HepG2 (cell line): ENCODE data around the gene MEGF6. TPM values are rescaled to one million over a fixed set of nuclear protein-coding genes. Genes with fewer than 3 reads are reported as not detected.

Experiments used
- ATAC-seq: fragments of 200-7000 bp; cut with Tn5 transposase; 3 replicates; pipeline ENCODE4 v1.9.1; 2020; ENCODE audit warnings: mild to moderate bottlenecking, moderate library complexity
- BruUV-seq: library from RNA; stranded (reverse); fragments of 400-500 nt; replicated peaks from 2 replicates; lab custom pipeline; 2021; lab: Mats Ljungman, UMichigan
- CTCF ChIA-PET: fragments of 300-600 bp; formaldehyde crosslinking; extraction: SDS; loops from one replicate; lab custom pipeline; 2021; ENCODE audit warnings: low total read pairs, inconsistent platforms, low intra/inter-chr PET ratio; lab: Yijun Ruan, JAX
- POLR2A ChIA-PET: fragments of 350-600 bp; sonication (Branson Sonifier 250); formaldehyde crosslinking; loops from one replicate; lab custom pipeline; 2020; ENCODE audit warnings: antibody characterized with exemption, inconsistent platforms; lab: Yijun Ruan, JAX
- DNase-seq: peaks from one replicate; pipeline ENCODE4 v3.0.0-alpha.2; 2015; ENCODE audit warnings: low spot score
- FAIRE-seq: peaks from 3 replicates; lab custom pipeline; 2011; peaks lifted over from hg19 to GRCh38; lab: Jason Lieb, UNC
- H2AFZ ChIP-seq: one replicate; pipeline ENCODE4 v1.6.1; 2011; ENCODE audit warnings: low read length, inconsistent platforms
- H3K27ac ChIP-seq: fragments of 300-600 bp; 3 replicates; pipeline ENCODE4 v1.8.0; 2011; ENCODE audit warnings: mixed run types, mild to moderate bottlenecking, mixed read lengths, low read length, inconsistent platforms; ENCODE audit not compliant: insufficient read depth; ENCODE audit errors: extremely low read length
- H3K27me3 ChIP-seq, 2 experiments: fragments of 200-600 bp in 1 of 2; 2 replicates in 1 of 2; 3 replicates in 1 of 2; pipeline versions ENCODE4 v1.6.0 to v1.8.0; 2011; ENCODE audit warnings: low read length in 2 of 2, mild to moderate bottlenecking in 2 of 2, moderate library complexity in 2 of 2, inconsistent platforms in 1 of 2; ENCODE audit not compliant: insufficient read depth in 2 of 2, control insufficient read depth in 1 of 2
- H3K36me3 ChIP-seq, 2 experiments: fragments of 200-600 bp in 1 of 2; replicated peaks in 1 of 2; 2 replicates in 1 of 2; 3 replicates in 1 of 2; pipeline versions ENCODE4 v1.5.1 to v1.8.0; 2011; ENCODE audit warnings: low read length in 2 of 2, inconsistent platforms in 1 of 2; ENCODE audit not compliant: insufficient read depth in 2 of 2, control insufficient read depth in 1 of 2
- H3K4me1 ChIP-seq: 2 replicates; pipeline ENCODE4 v1.5.1; 2012; ENCODE audit warnings: low read length, inconsistent platforms; ENCODE audit not compliant: insufficient read depth
- H3K4me2 ChIP-seq: 2 replicates; pipeline ENCODE4 v1.6.0; 2011; ENCODE audit warnings: low read depth, low read length, inconsistent platforms
- H3K4me3 ChIP-seq, 3 experiments: fragments of 200-600 bp in 1 of 3; sonication (generic), shearing (Covaris generic) in 1 of 3; replicated peaks in 1 of 3; 2 replicates each; pipeline ENCODE4 v1.5.1; 2011 to 2016; ENCODE audit warnings: low read length in 3 of 3, inconsistent platforms in 2 of 3, low read depth in 2 of 3, mild to moderate bottlenecking in 2 of 3, control low read depth in 1 of 3, mixed read lengths in 1 of 3; ENCODE audit not compliant: insufficient read depth in 1 of 3
- H3K79me2 ChIP-seq: one replicate; pipeline ENCODE4 v1.6.1; 2011; ENCODE audit warnings: low read length, inconsistent platforms; ENCODE audit not compliant: insufficient read depth
- H3K9ac ChIP-seq: 2 replicates; pipeline ENCODE4 v1.6.0; 2011; ENCODE audit warnings: mild to moderate bottlenecking, low read depth, low read length, inconsistent platforms; ENCODE audit not compliant: insufficient read depth
- H3K9me3 ChIP-seq: 2 replicates; pipeline ENCODE4 v1.5.1; 2012; ENCODE audit warnings: mild to moderate bottlenecking, low read length
- H4K20me1 ChIP-seq: 2 replicates; pipeline ENCODE4 v1.6.0; 2011; ENCODE audit warnings: inconsistent platforms, mild to moderate bottlenecking, low read length, moderate library complexity; ENCODE audit not compliant: insufficient read depth
- AGO2 ChIP-seq: fragments of 200-400 bp; formaldehyde crosslinking; optimal IDR thresholded peaks from 2 replicates; pipeline ENCODE3; 2017; ENCODE audit warnings: mild to moderate bottlenecking, low read depth, low read length, moderate library complexity
- GABPB1 ChIP-seq: IDR thresholded peaks from 2 replicates; pipeline ENCODE4 v1.6.1; 2016; ENCODE audit warnings: mild to moderate bottlenecking, missing genetic modification reagents, moderate library complexity, missing compliant biosample characterization
- GATAD2A ChIP-seq: IDR thresholded peaks from 2 replicates; pipeline ENCODE4 v1.6.1; 2016
- KAT7 ChIP-seq: IDR thresholded peaks from 2 replicates; pipeline ENCODE4 v1.6.1; 2018; ENCODE audit warnings: borderline replicate concordance, missing compliant biosample characterization
- NPAS2 ChIP-seq: sonication (generic); formaldehyde crosslinking; IDR thresholded peaks from 2 replicates; pipeline ENCODE4 v1.8.0; 2022; ENCODE audit warnings: mild to moderate bottlenecking, missing genetic modification reagents, borderline replicate concordance
- RBFOX2 ChIP-seq: fragments of 200-400 bp; formaldehyde crosslinking; IDR thresholded peaks from 2 replicates; pipeline ENCODE4 v1.6.1; 2017; ENCODE audit warnings: low read depth, mild to moderate bottlenecking, low read length
- TARDBP ChIP-seq: sonication (generic); formaldehyde crosslinking; IDR thresholded peaks from 2 replicates; pipeline ENCODE4 v1.8.0; 2022; ENCODE audit warnings: mild to moderate bottlenecking, missing genetic modification reagents
- ZFP41 ChIP-seq: sonication (generic); formaldehyde crosslinking; IDR thresholded peaks from 2 replicates; pipeline ENCODE4 v1.4.0; 2020; ENCODE audit warnings: mild to moderate bottlenecking, missing genetic modification reagents, borderline replicate concordance
- ZNF441 ChIP-seq: sonication (generic); formaldehyde crosslinking; IDR thresholded peaks from 2 replicates; pipeline ENCODE4 v1.7.0; 2021; ENCODE audit warnings: missing genetic modification reagents, borderline replicate concordance
- ZZZ3 ChIP-seq: sonication (generic); formaldehyde crosslinking; IDR thresholded peaks from 2 replicates; pipeline ENCODE4 v1.4.0; 2020; ENCODE audit warnings: missing genetic modification reagents, mild to moderate bottlenecking, borderline replicate concordance
- WGBS: methylation state at CpG from one replicate; pipeline ENCODE4 v1.1.6; 2017; ENCODE audit warnings: low lambda C conversion rate; 5-methylcytosine and 5-hydroxymethylcytosine counted together
- in situ Hi-C: cut with HindIII; loops from 2 replicates; pipeline ENCODE4 v1.10.0; 2017; ENCODE audit warnings: low pct_unique_long_range_greater_than_20kb; ENCODE audit not compliant: extremely low pct_ligation_motif_present
- intact Hi-C: fragments of 100-400 bp; cut with micrococcal nuclease; formaldehyde crosslinking; loops from one replicate; pipeline ENCODE4 v1.10.0; 2022; ENCODE audit not compliant: unreplicated experiment
- polyA plus RNA-seq, 8 experiments: library from polyadenylated mRNA; depleted of rRNA in 3 of 8; stranded (reverse) in 7 of 8; unstranded in 1 of 8; fragments of >200 nt; fragmentation: Illumina TruSeq in 4 of 8; extraction: Trizol in 4 of 8; gene quantifications; 2 replicates each; pipeline versions ENCODE4 v1.2.1 to v1.2.3, GENCODE V29; 2011 to 2016; ENCODE audit warnings: low read depth in 4 of 8, missing spikeins in 1 of 8, mixed read lengths in 1 of 8; ENCODE audit not compliant: insufficient read depth in 1 of 8
- total RNA-seq, 5 experiments: library from RNA; depleted of rRNA; stranded (reverse); fragments of >200 nt; fragmentation: Illumina TruSeq; extraction: Trizol; gene quantifications; 2 replicates each; pipeline ENCODE4 v1.2.3, GENCODE V29; 2016; ENCODE audit warnings: low read depth in 1 of 5
- TF ChIP-seq, protein P1 (sequence below): sonication (generic); formaldehyde crosslinking; conservative IDR thresholded peaks from 2 replicates; pipeline ENCODE4 v1.4.0; 2020; ENCODE audit warnings: missing genetic modification reagents
- TF ChIP-seq, protein P2 (sequence below): IDR thresholded peaks from 2 replicates; pipeline ENCODE4 v1.6.1; 2012; ENCODE audit warnings: inconsistent platforms

Gene MEGF6
- total and polyA plus RNA-seq, 2 of the 13 experiments (the other 11 are each of a cell fraction or from before 2014, with no cell fraction given), result 1.9 TPM

DNA sequence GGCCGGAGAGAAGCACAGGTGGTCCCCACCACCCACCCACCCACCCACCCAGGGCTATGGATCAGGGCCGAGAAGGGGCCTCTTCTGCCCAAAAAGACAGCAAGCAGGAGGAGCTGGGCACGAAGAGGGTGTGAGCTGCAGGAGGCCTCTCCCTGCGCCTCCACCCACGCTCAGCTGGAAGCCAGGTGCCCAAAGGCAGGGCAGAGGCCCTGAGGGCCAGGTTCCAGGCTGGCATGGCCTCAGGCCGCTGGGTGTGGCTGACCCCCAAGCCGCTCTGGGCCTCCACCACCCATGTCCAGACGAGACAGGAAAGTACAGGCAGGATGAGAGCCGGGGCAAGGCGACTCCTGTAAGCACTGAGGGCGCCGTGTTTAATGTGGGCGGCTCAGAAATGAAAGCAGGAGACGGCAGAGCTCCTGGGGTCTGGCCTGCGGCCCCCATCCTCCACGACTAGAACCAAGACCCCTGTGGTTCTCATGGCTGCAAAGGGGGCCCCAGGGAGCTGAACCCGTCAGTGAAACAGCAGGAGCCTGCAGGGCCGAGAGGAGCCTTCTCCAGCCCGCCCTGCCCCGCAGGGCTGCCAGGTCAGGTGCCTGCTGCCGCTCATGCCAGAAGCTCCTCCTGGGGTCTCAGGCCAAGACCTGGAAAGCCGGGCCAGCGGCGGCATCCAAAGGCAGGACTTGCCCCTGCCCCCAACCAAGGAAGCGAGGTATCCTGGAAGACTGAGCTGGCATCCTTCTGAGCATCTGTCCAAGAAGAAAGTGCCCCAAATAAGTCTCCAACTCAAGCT, 56.0 kb downstream of the MEGF6 start:
- Histone ChIP-seq H3K9me3 (no peaks in the 10 kb centered on the region), H2AFZ (no peak overlapping the region), H3K4me1 (peaks cover 3% of the 10 kb centered on the region; the same call in 1 of the 2 replicates), H3K9ac (no peak overlapping the region), H3K4me3 (no peak overlapping the region)
- no peak for ATAC-seq
- no TSS peak for BruUV-seq
- TF ChIP-seq, protein P1, sequence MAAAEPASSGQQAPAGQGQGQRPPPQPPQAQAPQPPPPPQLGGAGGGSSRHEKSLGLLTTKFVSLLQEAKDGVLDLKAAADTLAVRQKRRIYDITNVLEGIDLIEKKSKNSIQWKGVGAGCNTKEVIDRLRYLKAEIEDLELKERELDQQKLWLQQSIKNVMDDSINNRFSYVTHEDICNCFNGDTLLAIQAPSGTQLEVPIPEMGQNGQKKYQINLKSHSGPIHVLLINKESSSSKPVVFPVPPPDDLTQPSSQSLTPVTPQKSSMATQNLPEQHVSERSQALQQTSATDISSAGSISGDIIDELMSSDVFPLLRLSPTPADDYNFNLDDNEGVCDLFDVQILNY, result no peak
- no peak for TF ChIP-seq GATAD2A (CRISPR knock-in tag)
- TF ChIP-seq NPAS2, result no peak
- peak; percentile 48 for TF ChIP-seq AGO2
- TF ChIP-seq, all 625 proteins: peak for 1
- POLR2A ChIA-PET, result no interaction called here
- Histone ChIP-seq H3K4me2 (no peak overlapping the region), H3K27me3 (peaks cover 5 to 55% of the 10 kb centered on the region in 2 experiments; a peak in 4 of 5 replicates), H3K79me2 (no peaks in the 10 kb centered on the region), H3K36me3 (no peaks in the 10 kb centered on the region), H4K20me1 (peaks cover 7% of the 10 kb centered on the region; the same call in 1 of the 2 replicates), H3K27ac (no peak overlapping the region)
- CTCF ChIA-PET, result no interaction called here
- in situ Hi-C loops (no loop called here), intact Hi-C loops (no loop called here)
- DNase-seq (no peak), FAIRE-seq (no peak)
- 30% methylated on average over 11 of the region's 25 CpGs for WGBS

DNA sequence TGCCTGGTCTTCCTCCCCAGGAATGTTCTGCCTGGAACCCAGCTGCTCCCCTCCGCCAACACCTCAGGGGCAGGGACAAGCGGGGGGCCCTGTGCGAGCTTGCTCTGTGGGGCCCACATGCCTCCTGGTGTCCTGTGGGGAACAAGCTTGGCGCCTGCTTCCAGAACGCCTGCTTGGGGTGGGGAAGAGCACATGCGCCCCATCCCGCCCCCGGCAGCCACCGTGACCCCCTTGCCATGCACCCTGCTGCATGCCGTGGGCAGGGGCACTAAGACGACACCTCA, 57.4 kb downstream of the MEGF6 start:
- FAIRE-seq (no peak), ATAC-seq (no peak), DNase-seq (no peak)
- Histone ChIP-seq H3K79me2 (no peaks in the 10 kb centered on the region), H3K9ac (no peak overlapping the region), H3K4me3 (no peak overlapping the region), H3K36me3 (no peaks in the 10 kb centered on the region), H2AFZ (no peak overlapping the region), H4K20me1 (peaks cover 10% of the 10 kb centered on the region; the same call in 1 of the 2 replicates), H3K4me2 (no peak overlapping the region), H3K9me3 (no peaks in the 10 kb centered on the region), H3K4me1 (no peaks in the 10 kb centered on the region), H3K27ac (no peak overlapping the region), H3K27me3 (peaks cover 5 to 64% of the 10 kb centered on the region in 2 experiments; a peak in 4 of 5 replicates)
- CTCF ChIA-PET, result no interaction called here
- WGBS, result 34% methylated on average over 2 of the region's 11 CpGs
- TF ChIP-seq GABPB1, result no peak
- TF ChIP-seq, protein P2, sequence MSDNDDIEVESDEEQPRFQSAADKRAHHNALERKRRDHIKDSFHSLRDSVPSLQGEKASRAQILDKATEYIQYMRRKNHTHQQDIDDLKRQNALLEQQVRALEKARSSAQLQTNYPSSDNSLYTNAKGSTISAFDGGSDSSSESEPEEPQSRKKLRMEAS, result no peak
- TF ChIP-seq TARDBP (CRISPR knock-in tag), result no peak
- TF ChIP-seq ZNF441 (CRISPR knock-in tag), result no peak
- TF ChIP-seq ZZZ3 (CRISPR knock-in tag), result no peak
- TF ChIP-seq RBFOX2, result peak; percentile 61
- no peak for TF ChIP-seq ZFP41 (CRISPR knock-in tag)
- no peak for TF ChIP-seq KAT7
- TF ChIP-seq AGO2, result peak; percentile 46
- in situ Hi-C loops (no loop called here), intact Hi-C loops (no loop called here)
- BruUV-seq, result no TSS peak
- POLR2A ChIA-PET, result no interaction called here
